ENCODE data around the gene CD69.
"Not testable (repeated sequence)": the region's sequence is repeated elsewhere in the genome, so short reads cannot be mapped to it uniquely, and the experiment has no call there.

The CD69 gene

DNA sequence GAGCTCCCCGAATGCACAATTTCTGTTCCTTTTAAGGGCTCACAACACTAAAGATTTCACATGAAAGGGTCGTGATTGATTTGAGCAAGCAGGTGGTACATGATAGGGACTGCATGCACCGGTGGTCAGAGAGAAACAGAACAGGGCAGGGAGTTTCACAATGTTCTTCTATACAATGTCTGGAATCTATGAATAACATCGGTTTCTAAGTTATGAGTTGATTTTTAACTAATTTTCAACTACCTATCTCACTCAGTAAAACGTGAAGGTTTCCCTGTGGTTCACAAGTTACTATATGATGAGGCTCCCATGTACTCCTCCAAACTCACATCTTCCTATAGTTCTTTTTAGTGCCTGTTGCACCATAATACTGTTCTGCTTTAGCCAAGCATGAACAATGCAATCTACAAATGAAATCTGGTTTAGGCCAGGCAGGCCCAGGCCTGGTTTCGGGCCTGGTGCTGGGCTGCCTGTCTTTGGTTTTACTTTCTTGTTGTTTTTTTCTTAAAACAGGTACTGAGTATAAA, 47.6 kb downstream of the CD69 start:
- DNase-seq, result not testable (repeated sequence)

DNA sequence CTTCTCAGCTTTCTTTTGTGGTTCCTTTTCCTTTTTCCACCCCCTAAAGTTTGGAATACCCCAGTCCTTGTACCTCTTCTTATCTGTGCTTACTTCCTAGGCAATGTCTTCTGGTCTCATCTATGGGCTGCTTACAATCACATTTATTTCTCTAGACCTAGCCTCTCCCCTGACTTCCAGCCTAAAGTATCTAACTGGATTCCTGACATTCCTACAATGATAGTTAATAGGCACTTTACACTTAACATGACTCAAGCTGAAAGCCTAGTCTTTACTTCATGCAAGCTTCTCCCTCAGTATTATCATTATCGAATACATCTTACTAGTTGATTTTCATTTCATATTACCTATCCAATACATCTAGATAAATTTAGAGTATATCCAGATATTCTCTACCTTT, 49.0 kb downstream of the CD69 start:
- no peak for DNase-seq

DNA sequence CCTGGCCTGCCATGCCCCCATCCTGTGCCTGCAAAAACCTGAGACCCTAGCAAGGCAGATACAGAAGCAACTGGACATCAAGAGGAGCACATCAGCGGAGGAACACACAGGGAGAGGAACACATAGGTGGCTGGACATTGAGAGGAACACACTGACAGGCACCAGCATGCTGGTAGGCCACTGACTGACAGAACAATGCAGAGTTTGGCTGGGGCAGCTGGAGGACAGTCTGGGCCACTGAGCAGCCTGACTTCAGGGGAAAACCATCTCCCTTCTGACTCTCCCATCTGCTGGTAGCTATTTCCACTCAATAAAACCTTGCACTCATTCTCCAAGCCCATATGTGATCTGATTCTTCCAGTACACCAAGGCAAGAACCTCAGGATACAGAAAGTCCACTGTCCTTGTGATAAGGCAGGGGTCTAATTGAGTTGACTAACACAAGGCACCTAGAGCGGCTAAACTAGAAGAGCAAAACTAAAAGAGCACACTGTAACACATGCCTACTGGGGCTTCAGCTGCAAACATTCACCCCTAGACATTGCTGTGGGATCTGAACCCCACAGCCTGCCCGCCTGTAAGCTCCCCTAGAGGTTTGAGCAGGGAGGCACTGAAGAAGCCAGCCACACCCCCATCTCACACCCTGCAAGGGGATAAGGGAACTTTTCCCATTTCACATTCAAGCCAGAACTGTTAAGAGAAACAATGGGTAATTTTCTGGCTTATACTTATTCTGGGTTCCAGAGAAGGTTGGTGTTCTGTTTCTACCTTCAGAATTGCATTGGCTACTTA, 49.9 kb downstream of the CD69 start:
- no peak for DNase-seq

DNA sequence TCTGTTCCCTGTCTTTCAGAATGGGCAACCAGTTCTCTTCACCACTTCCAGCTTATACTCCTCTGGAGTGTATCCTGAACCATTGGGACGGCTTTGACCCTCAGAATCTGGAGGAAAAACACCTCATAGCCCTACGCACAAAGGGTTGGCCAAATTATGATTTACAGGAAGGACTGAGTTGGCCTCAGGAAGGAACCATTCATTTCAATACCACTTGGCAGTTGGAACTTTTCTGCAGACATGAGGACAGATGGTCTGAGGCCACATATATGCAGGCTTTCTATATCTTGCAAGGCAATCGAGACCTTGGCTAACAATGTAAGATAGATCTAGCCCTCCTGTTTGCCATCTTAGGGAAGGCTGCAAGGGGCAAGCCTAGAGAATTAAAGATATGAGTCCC, 51.8 kb downstream of the CD69 start:
- DNase-seq, result no peak

DNA sequence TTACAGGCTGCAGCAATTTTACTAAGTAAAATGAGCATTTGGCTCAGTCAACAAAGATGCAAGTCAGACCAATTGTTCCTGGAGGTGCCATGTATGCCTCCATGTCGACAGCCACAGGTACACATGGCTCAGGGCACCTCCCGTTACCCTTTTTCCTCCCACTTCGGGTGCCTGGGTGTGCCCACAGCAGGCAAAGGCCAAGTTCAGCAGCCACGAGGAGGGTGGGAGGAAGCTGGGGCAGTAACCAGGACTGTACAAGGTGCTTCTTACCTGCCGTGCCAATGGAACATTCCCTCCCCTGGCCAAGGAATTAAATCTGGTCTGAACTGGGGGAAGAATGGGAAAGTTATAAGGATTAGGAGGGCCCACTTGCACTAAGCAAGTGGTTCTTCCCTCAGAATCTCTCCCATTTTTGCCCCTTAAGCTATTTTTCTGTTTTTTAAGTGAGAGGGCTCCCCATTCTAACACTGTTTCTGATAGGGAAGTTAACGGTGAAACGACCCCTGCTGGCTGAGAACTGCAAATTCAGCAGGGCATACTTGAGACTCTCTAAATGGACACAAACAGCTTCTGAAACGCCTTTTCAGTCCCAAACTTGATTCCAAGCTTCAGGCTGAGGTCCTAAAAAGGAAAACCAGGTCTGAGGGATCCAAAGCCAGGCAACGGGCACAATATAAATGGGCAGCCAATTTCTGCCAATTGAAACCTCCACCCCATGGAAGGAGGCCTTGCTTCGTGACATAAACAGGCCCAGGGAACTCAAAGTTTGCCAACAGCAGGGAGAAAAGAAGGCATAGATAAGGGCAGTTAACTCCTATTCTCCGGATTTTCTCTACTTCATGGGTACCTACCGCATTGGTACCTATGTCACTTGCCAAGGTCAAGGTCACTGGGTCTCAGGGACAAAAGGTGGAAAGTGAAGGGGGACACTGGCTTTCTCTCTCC, 52.6 kb downstream of the CD69 start:
- peak in 1 of 2 experiments; percentile 52 for DNase-seq

DNA sequence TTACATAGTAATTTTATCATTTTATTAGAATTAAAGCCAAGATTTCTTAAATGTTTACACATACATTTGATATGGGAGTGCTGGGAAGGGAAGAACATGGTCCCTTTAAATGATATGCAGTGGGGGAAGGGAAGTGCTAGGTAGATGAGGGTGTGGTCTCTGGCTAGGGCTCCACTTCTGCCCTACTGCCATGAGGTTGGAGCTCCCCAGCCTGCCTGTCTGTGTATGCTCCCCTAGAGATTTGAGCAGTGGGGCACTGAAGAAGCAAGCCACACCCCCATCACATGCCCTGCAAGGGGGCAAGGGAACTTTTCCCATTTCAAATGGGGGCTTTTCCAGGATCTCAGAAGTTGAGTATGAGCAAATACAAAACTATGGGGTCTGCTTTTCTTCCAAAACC, 53.3 kb downstream of the CD69 start:
- DNase-seq, result no peak

DNA sequence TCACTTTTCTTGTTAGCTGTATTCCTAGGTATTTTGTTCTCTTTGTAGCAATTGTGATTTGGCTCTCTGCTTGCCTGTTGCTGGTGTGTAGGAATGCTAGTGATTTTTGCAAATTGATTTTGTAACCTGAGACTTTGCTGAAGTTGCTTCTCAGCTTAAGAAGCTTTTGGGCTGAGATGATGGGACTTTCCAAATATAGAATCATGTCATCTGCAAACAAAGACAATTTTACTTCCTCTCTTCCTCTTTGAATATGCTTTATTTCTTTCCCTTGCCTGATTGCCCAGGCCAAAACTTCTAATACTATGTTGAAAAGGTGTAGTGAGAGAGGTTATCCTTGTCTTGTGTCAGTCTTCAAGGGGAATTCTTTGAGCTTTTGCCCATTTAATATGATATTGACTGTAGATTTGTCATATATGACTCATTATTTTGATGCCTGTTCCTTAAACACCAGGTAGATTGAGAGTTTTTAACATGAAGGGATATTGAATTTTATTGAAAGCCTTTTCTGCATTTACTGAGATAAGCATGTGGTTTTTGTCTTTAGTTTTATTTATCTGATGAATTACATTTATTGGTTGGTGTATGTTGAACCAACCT, 54.5 kb downstream of the CD69 start:
- DNase-seq, result no peak

DNA sequence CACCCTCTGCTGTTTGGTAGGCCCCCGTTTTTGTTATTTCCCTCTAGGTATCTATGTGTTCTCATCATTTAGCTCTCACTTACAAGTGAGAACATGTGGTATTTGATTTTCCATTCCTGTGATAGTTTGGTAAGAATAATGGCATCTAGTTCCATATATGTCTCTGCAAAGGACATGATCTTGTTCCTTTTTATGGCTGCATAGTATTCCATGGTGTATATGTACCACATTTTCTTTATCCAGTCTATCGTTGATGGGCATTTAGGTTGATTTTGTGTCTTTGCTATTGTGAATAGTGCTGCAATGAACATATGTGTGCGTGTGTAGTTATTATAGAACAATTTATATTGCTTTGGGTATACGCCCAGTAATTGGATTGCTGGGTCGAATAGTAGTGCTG, 56.1 kb downstream of the CD69 start:
- not testable (repeated sequence) for DNase-seq
